Head of caudate nucleus (tissue), 42 donors: ENCODE data around the gene TMEM30B.
A peak's percentile ranks its signal among the peaks of the same experiment; 100 is the strongest.

Experiments
- DNase-seq, 42 donors: peaks; one replicate each; pipeline versions ENCODE4 v3.0.0 to v3.0.0-alpha.2; 2020 to 2021; ENCODE audit warnings: mixed read lengths in 7 of 42
- intact Hi-C: fragments of 100-400 bp; cut with DNase I; formaldehyde crosslinking; loops from one replicate; pipeline ENCODE4 v1.15.0; 2022

TMEM30B gene

GRCh38 chr14:61304688-61305087, 23.6 kb upstream of the TMEM30B start:
- no peak for DNase-seq
- intact Hi-C loops, result no loop called here

- DNase-seq, result no peak
- intact Hi-C loops, result no loop called here
These were observed 19.6 kb upstream of the TMEM30B start for GRCh38 chr14:61300754-61301153.

GRCh38 chr14:61300209-61300608, 19.1 kb upstream of the TMEM30B start:
- intact Hi-C loops, result no loop called here
- DNase-seq, result no peak

GRCh38 chr14:61298824-61299223, 17.7 kb upstream of the TMEM30B start:
- intact Hi-C loops, result no loop called here

GRCh38 chr14:61297581-61297980, 16.4 kb upstream of the TMEM30B start:
- DNase-seq, result no peak
- intact Hi-C loops, result no loop called here

More at GRCh38 chr14:61298824-61299223, 17.7 kb upstream of the TMEM30B start:
- DNase-seq, result no peak

- intact Hi-C loops, result no loop called here
- peak in 3 of 42 donors; percentile 17 to 26 (median 23) for DNase-seq
These were observed 15.8 kb upstream of the TMEM30B start for GRCh38 chr14:61296719-61297502.

- intact Hi-C loops, result no loop called here
These were observed 15.0 kb upstream of the TMEM30B start for GRCh38 chr14:61296151-61296550.

GRCh38 chr14:61290701-61291100, 9.6 kb upstream of the TMEM30B start:
- no peak for DNase-seq
- intact Hi-C loops, result no loop called here

More at GRCh38 chr14:61296151-61296550, 15.0 kb upstream of the TMEM30B start:
- DNase-seq, result no peak

GRCh38 chr14:61288720-61289119, 7.6 kb upstream of the TMEM30B start:
- intact Hi-C loops, result no loop called here
- no peak for DNase-seq

- intact Hi-C loops, result no loop called here
These were observed 7.1 kb upstream of the TMEM30B start for GRCh38 chr14:61288228-61288627.

GRCh38 chr14:61287196-61287595, 6.1 kb upstream of the TMEM30B start:
- DNase-seq, result no peak
- intact Hi-C loops, result no loop called here

More at GRCh38 chr14:61288228-61288627, 7.1 kb upstream of the TMEM30B start:
- DNase-seq, result no peak

GRCh38 chr14:61285364-61285763, 4.2 kb upstream of the TMEM30B start:
- intact Hi-C loops, result no loop called here
- no peak for DNase-seq

GRCh38 chr14:61284001-61284400, 2.9 kb upstream of the TMEM30B start:
- intact Hi-C loops, result no loop called here

GRCh38 chr14:61282746-61283145, 1.6 kb upstream of the TMEM30B start:
- intact Hi-C loops, result no loop called here
- DNase-seq, result no peak

More at GRCh38 chr14:61284001-61284400, 2.9 kb upstream of the TMEM30B start:
- DNase-seq, result no peak

GRCh38 chr14:61281948-61282275, 774 bp upstream of the TMEM30B start:
- DNase-seq, result no peak
- intact Hi-C loops, result no loop called here

GRCh38 chr14:61280526-61281185, 482 bp downstream of the TMEM30B start:
- DNase-seq, result peak in 25 of 42 donors; percentile 7 to 57 (median 28)
- intact Hi-C loops, result no loop called here

GRCh38 chr14:61280092-61280525, 1.0 kb downstream of the TMEM30B start:
- peak in 1 of 42 donors; percentile 31 for DNase-seq
- intact Hi-C loops, result no loop called here

- intact Hi-C loops, result no loop called here
- DNase-seq, result no peak
These were observed 2.1 kb downstream of the TMEM30B start for GRCh38 chr14:61279082-61279481.

- intact Hi-C loops, result no loop called here
- DNase-seq, result no peak
These were observed 3.4 kb downstream of the TMEM30B start for GRCh38 chr14:61277784-61278183.

- intact Hi-C loops, result no loop called here
- no peak for DNase-seq
These were observed 3.9 kb downstream of the TMEM30B start for GRCh38 chr14:61277232-61277631.

- DNase-seq, result no peak
- intact Hi-C loops, result no loop called here
These were observed 9.6 kb downstream of the TMEM30B start for GRCh38 chr14:61271552-61271951.
